Testis (tissue), 3 donors: ENCODE results near the gene MYBBP1A. TPM values are rescaled to one million over a fixed set of nuclear protein-coding genes. Genes with fewer than 3 reads are reported as not detected.

Source experiments
- DNase-seq: peaks from one replicate; pipeline ENCODE4 v3.0.0-alpha.2; 2019
- H3K27ac ChIP-seq, 2 donors: fragments of 200-600 bp; sonication (generic); one replicate each; pipeline ENCODE4 v1.5.1; 2019
- H3K27me3 ChIP-seq: fragments of 200-600 bp; sonication (generic); one replicate; pipeline ENCODE4 v1.5.1; 2019
- H3K36me3 ChIP-seq: fragments of 200-600 bp; sonication (generic); one replicate; pipeline ENCODE4 v1.5.1; 2017; ENCODE audit warnings: low read depth; ENCODE audit errors: missing control alignments
- H3K4me1 ChIP-seq: fragments of 200-600 bp; sonication (generic); one replicate; pipeline ENCODE4 v1.5.1; 2019
- H3K4me3 ChIP-seq, 2 donors: fragments of 200-600 bp; sonication (generic); one replicate each; pipeline ENCODE4 v1.5.1; 2017 to 2019
- H3K9me3 ChIP-seq: fragments of 200-600 bp; sonication (generic); one replicate; pipeline ENCODE4 v1.5.1; 2017
- POLR2A ChIP-seq: fragments of 450-650 bp; IDR thresholded peaks from one replicate; pipeline ENCODE4 v1.6.1; 2017; ENCODE audit warnings: antibody characterized with exemption, mild to moderate bottlenecking, moderate library complexity
- WGBS, 2 donors: methylation state at CpG; one replicate each; pipeline ENCODE4 v1.1.5; 2018; 5-methylcytosine and 5-hydroxymethylcytosine counted together
- intact Hi-C: fragments of 100-400 bp; cut with DNase I; formaldehyde crosslinking; loops from one replicate; pipeline ENCODE4 v1.15.1; 2023; ENCODE audit warnings: low total_unique reads
- polyA plus RNA-seq: library from polyadenylated mRNA; stranded (reverse); fragments of 350-450 nt; fragmentation: Illumina TruSeq; extraction: RNeasy Lipid Tissue Mini Kit (QIAGEN cat#74804); gene quantifications from one replicate; pipeline ENCODE4 v1.2.3, GENCODE V29; 2014; ENCODE audit warnings: low read depth, low replicate concordance; ENCODE audit not compliant: insufficient read depth
- total RNA-seq, 2 donors: library from RNA; depleted of rRNA; stranded (reverse); fragments of >200 nt; gene quantifications; one replicate each; pipeline ENCODE4 v1.2.3, GENCODE V29; 2016
- TF ChIP-seq, protein P1 (sequence below), 3 experiments: fragments of 450-650 bp in 2 of 3; fragments of 200-600 bp in 1 of 3; sonication (generic) in 1 of 3; IDR thresholded peaks; one replicate each; pipeline ENCODE4 v1.5.1; 2016 to 2019; ENCODE audit warnings: antibody characterized with exemption in 3 of 3, mild to moderate bottlenecking in 2 of 3, moderate library complexity in 1 of 3

The MYBBP1A gene
- total and polyA plus RNA-seq, 3 donors from 2014 or later: 32.9 to 78.9 (median 74.1) TPM

- Histone ChIP-seq H3K4me3 (no peak overlapping the region), H3K36me3 (no peaks in the 10 kb centered on the region), H3K9me3 (no peaks in the 10 kb centered on the region), H3K27ac (no peak overlapping the region), H3K4me1 (peaks cover 21% of the 10 kb centered on the region), H3K27me3 (no peaks in the 10 kb centered on the region)
- 75 to 81% methylated on average over 4 to 8 of the region's 8 CpGs for WGBS, 2 donors
- intact Hi-C loops: no loop called here
- no peak for TF ChIP-seq POLR2A
- TF ChIP-seq, protein P1, sequence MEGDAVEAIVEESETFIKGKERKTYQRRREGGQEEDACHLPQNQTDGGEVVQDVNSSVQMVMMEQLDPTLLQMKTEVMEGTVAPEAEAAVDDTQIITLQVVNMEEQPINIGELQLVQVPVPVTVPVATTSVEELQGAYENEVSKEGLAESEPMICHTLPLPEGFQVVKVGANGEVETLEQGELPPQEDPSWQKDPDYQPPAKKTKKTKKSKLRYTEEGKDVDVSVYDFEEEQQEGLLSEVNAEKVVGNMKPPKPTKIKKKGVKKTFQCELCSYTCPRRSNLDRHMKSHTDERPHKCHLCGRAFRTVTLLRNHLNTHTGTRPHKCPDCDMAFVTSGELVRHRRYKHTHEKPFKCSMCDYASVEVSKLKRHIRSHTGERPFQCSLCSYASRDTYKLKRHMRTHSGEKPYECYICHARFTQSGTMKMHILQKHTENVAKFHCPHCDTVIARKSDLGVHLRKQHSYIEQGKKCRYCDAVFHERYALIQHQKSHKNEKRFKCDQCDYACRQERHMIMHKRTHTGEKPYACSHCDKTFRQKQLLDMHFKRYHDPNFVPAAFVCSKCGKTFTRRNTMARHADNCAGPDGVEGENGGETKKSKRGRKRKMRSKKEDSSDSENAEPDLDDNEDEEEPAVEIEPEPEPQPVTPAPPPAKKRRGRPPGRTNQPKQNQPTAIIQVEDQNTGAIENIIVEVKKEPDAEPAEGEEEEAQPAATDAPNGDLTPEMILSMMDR (IDR thresholded peaks at IDR 0.05): no peak
- no peak for DNase-seq
Measured at GRCh38 chr17:4577386-4577993, 22.3 kb upstream of the MYBBP1A start.

- Histone ChIP-seq H3K36me3 (no peaks in the 10 kb centered on the region), H3K9me3 (no peaks in the 10 kb centered on the region), H3K4me3 (no peak overlapping the region), H3K27ac (no peak overlapping the region), H3K27me3 (no peaks in the 10 kb centered on the region), H3K4me1 (peaks cover 21% of the 10 kb centered on the region)
- intact Hi-C loops: no loop called here
- TF ChIP-seq, protein P1 (IDR thresholded peaks at IDR 0.05): no peak
- TF ChIP-seq POLR2A: no peak
- DNase-seq: no peak
- 61 to 79% methylated on average over 4 to 18 of the region's 18 CpGs for WGBS, 2 donors
Measured at GRCh38 chr17:4576729-4577322, 21.6 kb upstream of the MYBBP1A start.

GRCh38 chr17:4576161-4576558, 21.0 kb upstream of the MYBBP1A start:
- Histone ChIP-seq H3K4me1 (peaks cover 21% of the 10 kb centered on the region), H3K27me3 (no peaks in the 10 kb centered on the region), H3K4me3 (no peak overlapping the region), H3K27ac (no peak overlapping the region), H3K9me3 (no peaks in the 10 kb centered on the region), H3K36me3 (no peaks in the 10 kb centered on the region)
- WGBS, 2 donors: 55 to 74% methylated on average over 6 of the region's 6 CpGs
- no peak for TF ChIP-seq POLR2A
- TF ChIP-seq, protein P1 (IDR thresholded peaks at IDR 0.05): no peak
- intact Hi-C loops: no loop called here
- no peak for DNase-seq

- DNase-seq: no peak
- no peak overlapping the region for H3K4me3 ChIP-seq
- intact Hi-C loops: loop anchor here (5.0 kb wide), 1 partner anchor 48 kb away; no protein-coding TSS in a partner anchor
- no peak overlapping the region for H3K27ac ChIP-seq
- peaks cover 21% of the 10 kb centered on the region for H3K4me1 ChIP-seq
- no peaks in the 10 kb centered on the region for H3K27me3 ChIP-seq
- no peaks in the 10 kb centered on the region for H3K9me3 ChIP-seq
- TF ChIP-seq, protein P1 (IDR thresholded peaks at IDR 0.05): no peak
- no peak for TF ChIP-seq POLR2A
- no peaks in the 10 kb centered on the region for H3K36me3 ChIP-seq
- 90 to 94% methylated on average over 7 to 9 of the region's 9 CpGs for WGBS, 2 donors
Measured at GRCh38 chr17:4574448-4575045, 19.4 kb upstream of the MYBBP1A start.
